ENCODE measurements around the gene NKIRAS1.

The NKIRAS1 gene

GRCh38 chr3:23945913-23946687 lies 29.3 kb upstream of the NKIRAS1 start:
- TF ChIP-seq ZNF274 (IDR thresholded peaks at IDR 0.05; ENCODE audit: low read depth, low read length), result no peak
- peak overlapping the region; percentile 86 for H3K4me3 ChIP-seq (ENCODE audit: low read length)

GRCh38 chr3:23945663-23945912 lies 28.8 kb upstream of the NKIRAS1 start:
- H3K4me3 ChIP-seq (ENCODE audit: low read length), result peak overlapping the region; percentile 74
- no peak for TF ChIP-seq ZNF274 (IDR thresholded peaks at IDR 0.05; ENCODE audit: low read depth, low read length)

GRCh38 chr3:23944861-23945662 lies 28.3 kb upstream of the NKIRAS1 start, which contains the start of gene NR1D2:
TSS of gene NR1D2 (plus strand) at chr3:23945286. CDS start at chr3:23945579, 293 bp downstream.
- TF ChIP-seq ZNF274 (IDR thresholded peaks at IDR 0.05; ENCODE audit: low read depth, low read length), result no peak
- H3K4me3 ChIP-seq (ENCODE audit: low read length), result peak within 1 kb of the TSS; percentile 86

GRCh38 chr3:23944007-23944783 lies 27.4 kb upstream of the NKIRAS1 start:
- TF ChIP-seq ZNF274 (IDR thresholded peaks at IDR 0.05; ENCODE audit: low read depth, low read length), result no peak
- H3K4me3 ChIP-seq (ENCODE audit: low read length), result peak overlapping the region; percentile 81

- H3K4me3 ChIP-seq (ENCODE audit: low read length), result no peak overlapping the region
- TF ChIP-seq ZNF274 (IDR thresholded peaks at IDR 0.05; ENCODE audit: low read depth, low read length), result no peak
Observed at GRCh38 chr3:23942546-23942945, 25.8 kb upstream of the NKIRAS1 start.

GRCh38 chr3:23941440-23941839 lies 24.6 kb upstream of the NKIRAS1 start:
- H3K4me3 ChIP-seq (ENCODE audit: low read length), result no peak overlapping the region
- no peak for TF ChIP-seq ZNF274 (IDR thresholded peaks at IDR 0.05; ENCODE audit: low read depth, low read length)

GRCh38 chr3:23940775-23941174 lies 24.0 kb upstream of the NKIRAS1 start:
- no peak overlapping the region for H3K4me3 ChIP-seq (ENCODE audit: low read length)
- no peak for TF ChIP-seq ZNF274 (IDR thresholded peaks at IDR 0.05; ENCODE audit: low read depth, low read length)

- TF ChIP-seq ZNF274 (IDR thresholded peaks at IDR 0.05; ENCODE audit: low read depth, low read length), result no peak
- H3K4me3 ChIP-seq (ENCODE audit: low read length), result no peak overlapping the region
Observed at GRCh38 chr3:23938688-23939087, 21.9 kb upstream of the NKIRAS1 start.

- no peak overlapping the region for H3K4me3 ChIP-seq (ENCODE audit: low read length)
- TF ChIP-seq ZNF274 (IDR thresholded peaks at IDR 0.05; ENCODE audit: low read depth, low read length), result no peak
Observed at GRCh38 chr3:23937296-23937695, 20.5 kb upstream of the NKIRAS1 start.

GRCh38 chr3:23934253-23934652 lies 17.5 kb upstream of the NKIRAS1 start:
- H3K4me3 ChIP-seq (ENCODE audit: low read length), result no peak overlapping the region
- TF ChIP-seq ZNF274 (IDR thresholded peaks at IDR 0.05; ENCODE audit: low read depth, low read length), result no peak

GRCh38 chr3:23932571-23932970 lies 15.8 kb upstream of the NKIRAS1 start:
- H3K4me3 ChIP-seq (ENCODE audit: low read length), result no peak overlapping the region
- TF ChIP-seq ZNF274 (IDR thresholded peaks at IDR 0.05; ENCODE audit: low read depth, low read length), result no peak

- no peak for TF ChIP-seq ZNF274 (IDR thresholded peaks at IDR 0.05; ENCODE audit: low read depth, low read length)
- H3K4me3 ChIP-seq (ENCODE audit: low read length), result no peak overlapping the region
Observed at GRCh38 chr3:23931597-23931996, 14.8 kb upstream of the NKIRAS1 start.

- TF ChIP-seq ZNF274 (IDR thresholded peaks at IDR 0.05; ENCODE audit: low read depth, low read length), result no peak
- no peak overlapping the region for H3K4me3 ChIP-seq (ENCODE audit: low read length)
Observed at GRCh38 chr3:23928524-23928923, 11.7 kb upstream of the NKIRAS1 start.

GRCh38 chr3:23926736-23927135 lies 9.9 kb upstream of the NKIRAS1 start:
- no peak for TF ChIP-seq ZNF274 (IDR thresholded peaks at IDR 0.05; ENCODE audit: low read depth, low read length)

More at GRCh38 chr3:23926736-23927135, 9.9 kb upstream of the NKIRAS1 start:
- H3K4me3 ChIP-seq (ENCODE audit: low read length), result no peak overlapping the region
